HG03097 (cell line): ENCODE measurements around the gene SPECC1L.

Source experiments
- ATAC-seq: cut with Tn5 transposase; IDR thresholded peaks from one replicate; pipeline ENCODE4 v1.9.1; 2021; ENCODE audit not compliant: unreplicated experiment, low FRiP score

SPECC1L gene

DNA sequence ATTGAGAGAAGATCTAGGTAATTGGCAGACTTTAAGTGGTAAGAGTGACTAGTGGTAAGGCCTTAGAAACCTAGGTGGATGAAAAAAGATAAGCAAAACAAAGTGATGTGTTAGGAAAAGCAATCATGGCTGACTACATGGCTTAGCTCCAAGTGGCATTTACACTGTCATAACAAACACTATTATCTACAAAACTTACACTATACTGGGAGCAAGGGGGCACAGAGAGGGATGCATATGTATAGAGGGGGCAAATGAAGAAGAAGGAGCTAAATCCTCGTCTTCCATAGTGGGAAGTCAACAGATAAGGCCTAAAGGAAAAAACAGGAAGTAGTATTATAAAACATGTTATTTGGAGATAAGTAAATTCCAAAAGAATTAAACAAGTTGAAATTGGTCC, 189.3 kb downstream of the SPECC1L start:
- no peak for ATAC-seq

GRCh38 chr22:24460418-24461089, 189.9 kb downstream of the SPECC1L start:
- ATAC-seq: no peak

GRCh38 chr22:24463071-24463760, 192.6 kb downstream of the SPECC1L start:
- ATAC-seq: no peak

- ATAC-seq: no peak
Observed at GRCh38 chr22:24465566-24465965, 194.9 kb downstream of the SPECC1L start.

- ATAC-seq: no peak
Observed at GRCh38 chr22:24465975-24466374, 195.3 kb downstream of the SPECC1L start.

GRCh38 chr22:24466716-24467328, 196.2 kb downstream of the SPECC1L start:
- ATAC-seq: no peak

- no peak for ATAC-seq
Observed at GRCh38 chr22:24467340-24467739, 196.7 kb downstream of the SPECC1L start.
